ENCODE data around the gene CYB5A.
"Not testable (repeated sequence)": the region's sequence is repeated elsewhere in the genome, so short reads cannot be mapped to it uniquely, and the experiment has no call there.

The CYB5A gene, protein sequence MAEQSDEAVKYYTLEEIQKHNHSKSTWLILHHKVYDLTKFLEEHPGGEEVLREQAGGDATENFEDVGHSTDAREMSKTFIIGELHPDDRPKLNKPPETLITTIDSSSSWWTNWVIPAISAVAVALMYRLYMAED

DNA sequence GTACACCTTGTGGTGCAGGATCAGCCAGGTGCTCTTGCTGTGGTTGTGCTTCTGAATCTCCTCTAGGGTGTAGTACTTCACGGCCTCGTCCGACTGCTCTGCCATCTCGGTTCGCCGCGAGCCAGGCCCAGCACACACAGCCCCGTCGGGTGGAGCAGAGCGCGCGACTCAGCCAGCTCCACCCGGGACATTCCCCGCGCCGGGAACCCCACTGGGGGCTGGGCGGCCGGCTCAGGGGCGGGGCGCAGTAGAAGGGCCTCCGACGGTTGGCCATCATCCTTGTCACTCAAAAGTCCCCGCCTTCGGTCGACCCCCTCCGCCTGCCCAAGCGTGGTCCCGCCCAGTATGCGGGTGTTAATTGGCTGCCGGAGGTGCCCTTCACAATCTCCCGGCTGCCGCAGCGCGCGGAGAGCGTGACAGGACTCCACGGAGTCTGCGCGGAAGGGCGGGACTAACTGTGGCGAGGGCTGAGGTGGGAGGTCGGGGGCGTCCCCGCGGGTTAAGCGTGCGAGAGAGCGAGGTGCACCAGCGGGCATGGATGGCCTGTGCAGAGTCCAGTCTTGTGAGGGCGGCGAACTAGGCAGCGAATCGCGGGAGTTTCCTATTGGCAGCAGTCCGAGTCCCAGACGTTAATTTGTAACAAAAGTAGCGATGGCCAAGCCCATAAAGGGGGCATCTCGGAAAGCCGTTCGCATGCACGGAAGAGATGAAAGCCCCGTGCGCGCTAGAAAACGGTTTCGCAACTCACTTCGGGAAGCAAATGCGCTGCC lies at the start of gene CYB5A:
TSS of gene CYB5A (minus strand) at position 193 of the 770 bp plus-strand sequence. CDS start at position 105, 88 bp downstream.
- TF ChIP-seq POLR2A (IDR thresholded peaks at IDR 0.05; ENCODE audit: low read depth, low read length): no peak; the same call in 1 of the 2 replicates
- no peak for FAIRE-seq
- no peak for DNase-seq (ENCODE audit: insufficient read length, low spot score)

DNA sequence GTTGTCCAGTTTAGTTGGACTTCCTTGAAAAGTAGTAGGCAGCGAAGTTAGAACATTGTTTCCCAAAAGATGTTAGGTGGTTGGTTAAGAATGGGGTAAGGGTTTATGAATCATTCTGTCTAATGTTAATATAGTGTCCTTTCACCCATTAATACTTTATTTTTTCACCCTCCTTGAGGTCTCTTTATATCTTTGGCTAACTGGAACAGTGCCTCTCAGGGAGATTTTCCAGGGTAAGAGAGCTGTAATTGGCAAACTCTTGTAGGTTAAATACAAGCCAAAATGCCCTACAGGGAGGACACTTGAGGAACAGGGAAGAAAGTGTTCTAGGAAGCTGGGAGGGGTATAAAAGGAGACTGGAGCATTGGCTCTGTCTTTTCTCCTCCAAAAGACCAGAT lies 46.1 kb upstream of the CYB5A start:
- no peak for TF ChIP-seq POLR2A (IDR thresholded peaks at IDR 0.05; ENCODE audit: low read depth, low read length)
- no peak for FAIRE-seq
- DNase-seq (ENCODE audit: insufficient read length, low spot score): no peak

GRCh38 chr18:74337155-74337911 lies 45.6 kb upstream of the CYB5A start:
- DNase-seq (ENCODE audit: insufficient read length, low spot score): no peak
- FAIRE-seq: no peak
- TF ChIP-seq POLR2A (IDR thresholded peaks at IDR 0.05; ENCODE audit: low read depth, low read length): no peak

DNA sequence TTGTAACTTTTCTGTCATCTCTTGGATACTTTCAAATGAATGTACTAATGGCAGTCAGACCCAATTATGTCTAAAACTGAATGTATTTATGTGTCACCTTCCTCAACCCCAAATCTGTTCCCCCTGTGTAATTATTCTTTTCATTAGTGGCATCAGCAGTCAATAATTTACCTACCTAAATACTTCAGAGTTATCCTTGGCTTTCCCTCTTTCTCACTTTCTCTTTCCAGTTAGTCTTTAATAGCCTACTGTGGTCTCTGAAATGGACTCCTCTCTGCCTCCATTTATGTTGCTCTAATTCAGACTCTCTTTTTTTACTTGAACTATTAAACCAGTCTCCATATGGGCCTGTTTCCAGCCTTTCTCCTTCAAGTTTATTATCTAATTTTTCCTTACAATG lies 44.9 kb upstream of the CYB5A start:
- DNase-seq (ENCODE audit: insufficient read length, low spot score) (no peak), FAIRE-seq (no peak)
- no peak for TF ChIP-seq POLR2A (IDR thresholded peaks at IDR 0.05; ENCODE audit: low read depth, low read length)

- TF ChIP-seq POLR2A (IDR thresholded peaks at IDR 0.05; ENCODE audit: low read depth, low read length): no peak
- FAIRE-seq (no peak), DNase-seq (ENCODE audit: insufficient read length, low spot score) (no peak)
These were observed 42.6 kb upstream of the CYB5A start for GRCh38 chr18:74334242-74334893.

DNA sequence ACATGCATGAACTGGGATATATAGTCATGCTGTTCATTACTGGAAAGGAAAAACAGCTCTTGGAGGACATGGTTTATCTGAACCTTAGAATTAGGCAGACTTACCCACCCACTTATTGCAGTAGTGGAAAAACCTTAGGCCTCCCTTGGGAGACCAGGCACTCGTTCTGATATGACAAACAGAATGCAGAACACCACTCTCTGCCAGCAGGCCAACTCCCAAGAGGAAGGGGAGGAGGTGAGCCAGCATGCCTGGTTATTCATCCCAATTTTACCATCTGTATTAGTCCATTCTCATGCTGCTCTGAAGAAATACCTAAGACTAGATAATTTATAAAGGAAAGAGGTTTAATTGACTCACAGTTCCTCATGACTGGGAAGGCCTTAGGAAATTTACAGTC lies 41.3 kb upstream of the CYB5A start:
- no peak for TF ChIP-seq POLR2A (IDR thresholded peaks at IDR 0.05; ENCODE audit: low read depth, low read length)

DNA sequence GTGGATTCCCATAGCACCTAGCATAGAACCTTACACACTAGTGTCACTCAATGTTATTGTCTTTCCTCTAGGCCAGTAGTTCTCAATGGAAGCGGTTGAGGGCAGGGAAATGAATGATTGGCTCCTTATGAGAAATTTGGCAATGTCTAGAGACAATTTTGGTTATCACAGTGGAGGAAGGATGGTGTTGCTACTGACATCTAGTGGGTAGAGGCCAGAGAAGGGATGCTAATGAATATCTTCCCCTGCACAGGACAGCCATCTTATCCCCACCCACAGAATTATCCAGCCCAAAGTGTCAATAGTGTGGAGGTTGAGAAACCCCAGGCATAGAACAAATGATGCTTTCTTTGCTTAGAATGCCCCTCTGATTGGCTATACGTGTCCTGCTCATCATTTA lies 39.6 kb upstream of the CYB5A start:
- DNase-seq (ENCODE audit: insufficient read length, low spot score) (no peak), FAIRE-seq (no peak)
- TF ChIP-seq POLR2A (IDR thresholded peaks at IDR 0.05; ENCODE audit: low read depth, low read length): no peak

More for the DNA sequence above, 41.3 kb upstream of the CYB5A start:
- FAIRE-seq: no peak
- DNase-seq (ENCODE audit: insufficient read length, low spot score): no peak

DNA sequence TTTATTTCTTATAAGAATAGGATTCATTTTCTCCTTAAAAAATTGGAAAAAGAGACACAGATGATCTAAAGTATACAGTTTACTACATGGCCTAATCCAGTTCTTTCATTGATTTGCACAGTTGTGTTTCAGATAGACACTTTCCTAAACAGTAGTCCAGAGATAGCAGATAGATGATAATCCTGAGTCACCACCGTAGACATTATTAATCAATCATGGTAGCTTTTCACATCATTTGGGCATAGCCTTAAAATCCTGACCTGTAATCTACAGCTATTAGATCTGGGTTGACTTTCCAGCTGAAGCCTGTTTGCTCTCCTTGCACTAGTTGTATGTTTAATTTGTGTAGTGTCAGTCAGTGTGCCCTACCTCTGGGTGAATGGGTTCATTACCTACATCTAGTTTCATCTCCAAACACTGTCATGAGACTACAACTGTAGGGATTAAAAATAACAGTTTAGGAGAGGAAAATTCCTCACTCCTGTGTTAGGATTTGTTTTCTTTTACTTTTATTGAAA lies 38.0 kb upstream of the CYB5A start:
- no peak for TF ChIP-seq POLR2A (IDR thresholded peaks at IDR 0.05; ENCODE audit: low read depth, low read length)
- no peak for FAIRE-seq

DNA sequence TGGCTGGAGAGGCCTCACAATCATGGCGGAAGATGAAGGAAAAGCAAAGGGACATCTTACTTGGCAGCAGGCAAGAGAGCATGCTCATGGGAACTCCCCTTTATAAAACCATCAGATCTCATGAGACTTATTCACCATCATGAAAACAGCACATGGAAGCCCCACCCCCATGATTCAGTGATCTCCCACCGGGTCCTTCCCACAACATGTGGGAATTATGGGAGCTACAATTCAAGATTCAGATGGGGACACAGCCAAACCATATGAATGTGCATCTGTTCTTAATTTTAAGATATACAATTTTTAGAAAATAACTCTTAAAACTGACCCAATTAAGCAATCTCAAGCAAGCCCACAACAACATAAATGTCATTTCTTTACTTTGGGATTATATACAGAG lies 36.4 kb upstream of the CYB5A start:
- DNase-seq (ENCODE audit: insufficient read length, low spot score): no peak
- no peak for FAIRE-seq
- TF ChIP-seq POLR2A (IDR thresholded peaks at IDR 0.05; ENCODE audit: low read depth, low read length): no peak

More for the DNA sequence above, 38.0 kb upstream of the CYB5A start:
- no peak for DNase-seq (ENCODE audit: insufficient read length, low spot score)

- DNase-seq (ENCODE audit: insufficient read length, low spot score); FAIRE-seq: not testable (repeated sequence)
These were observed 35.0 kb upstream of the CYB5A start for GRCh38 chr18:74326791-74327190.

DNA sequence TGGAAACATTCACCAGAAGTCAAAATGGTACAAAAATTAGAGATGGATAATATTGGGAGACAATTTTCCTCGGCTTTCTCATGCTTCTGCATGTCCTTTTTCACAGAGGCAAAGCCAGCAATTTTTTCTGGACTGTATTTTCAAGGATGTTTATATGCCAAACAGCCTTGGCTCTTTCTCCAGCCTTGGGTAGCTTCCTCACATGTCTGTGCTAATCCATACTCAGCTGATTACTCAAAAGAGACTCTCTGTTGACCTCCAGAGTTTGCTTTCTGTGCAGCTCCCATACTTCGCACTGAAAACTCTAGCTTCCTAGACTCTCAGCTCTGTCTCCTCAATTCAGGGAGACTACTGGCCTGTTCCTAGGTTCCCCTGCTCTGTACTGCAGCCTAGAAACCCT lies 34.5 kb upstream of the CYB5A start:
- TF ChIP-seq POLR2A (IDR thresholded peaks at IDR 0.05; ENCODE audit: low read depth, low read length): no peak
- DNase-seq (ENCODE audit: insufficient read length, low spot score) (no peak), FAIRE-seq (no peak)

DNA sequence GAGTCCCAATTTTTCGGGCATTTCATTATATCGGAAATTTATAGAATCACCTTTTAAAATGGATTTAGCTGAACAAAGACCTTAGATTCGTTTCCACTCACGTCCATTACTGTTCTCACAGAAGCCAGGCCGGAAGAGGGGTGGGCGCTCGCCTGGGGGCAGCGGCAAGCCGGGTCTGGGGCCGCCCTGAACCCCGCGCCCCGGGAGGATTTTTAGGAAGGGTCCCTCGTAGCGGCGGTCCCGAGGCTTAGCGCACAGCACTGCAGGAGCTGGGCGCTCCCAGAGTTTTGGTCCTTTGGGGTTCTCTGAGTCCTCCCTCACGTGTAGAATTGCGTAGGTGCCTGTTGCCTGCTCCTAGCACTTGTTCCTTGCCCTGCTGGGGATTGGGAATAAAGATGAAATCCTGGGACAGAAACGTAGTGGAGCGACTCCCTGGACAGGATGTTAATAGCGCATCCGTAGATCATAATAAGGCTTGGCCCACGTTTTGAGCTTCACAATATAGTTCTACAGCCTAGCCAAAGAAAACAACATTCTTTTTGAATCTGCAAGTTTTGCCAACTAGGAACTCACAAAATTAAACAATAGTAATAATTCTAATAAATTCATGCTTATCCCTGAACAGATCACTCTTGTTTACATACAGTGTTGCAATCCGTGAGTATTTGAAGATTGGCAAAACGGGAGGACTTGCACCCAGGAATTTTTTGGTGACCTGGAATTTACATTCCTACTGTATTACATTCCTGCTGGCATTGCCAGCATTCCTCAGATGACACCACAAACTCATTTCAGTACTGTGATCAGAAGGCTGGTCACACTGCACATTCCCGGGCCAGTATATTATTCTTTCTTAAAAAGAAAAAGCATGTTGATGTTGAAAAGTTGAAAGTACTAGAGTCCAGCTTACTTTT lies 24.8 kb upstream of the CYB5A start:
- no peak for TF ChIP-seq POLR2A (IDR thresholded peaks at IDR 0.05; ENCODE audit: low read depth, low read length)
- no peak for FAIRE-seq
- DNase-seq (ENCODE audit: insufficient read length, low spot score): no peak

All from H54 (cell line).